Stimulated activated memory B cell treated with anti-CD40 and anti-IgM and Interleukin-4, amounts not matched to agents 10 μg/mL and 1 μg/mL and 100 μg/mL, for 72 hours (primary cell): ENCODE measurements around the gene DDX6.

Source experiments
- ATAC-seq: fragments of 150-1000 bp; cut with Tn5 transposase; 2 replicates; pipeline ENCODE4 v1.10.0; 2021
- H3K27ac Mint-ChIP-seq: one replicate; pipeline ENCODE4 v1.8.0; 2022; ENCODE audit warnings: mild to moderate bottlenecking, mixed read lengths
- H3K27me3 Mint-ChIP-seq: one replicate; pipeline ENCODE4 v1.8.0; 2022; ENCODE audit warnings: mixed read lengths
- H3K36me3 Mint-ChIP-seq: one replicate; pipeline ENCODE4 v1.8.0; 2022; ENCODE audit warnings: mixed read lengths
- H3K4me1 Mint-ChIP-seq: one replicate; pipeline ENCODE4 v1.8.0; 2022; ENCODE audit warnings: mixed read lengths
- H3K4me3 Mint-ChIP-seq: one replicate; pipeline ENCODE4 v1.8.0; 2022; ENCODE audit warnings: mild to moderate bottlenecking, moderate library complexity, mixed read lengths
- H3K9me3 Mint-ChIP-seq: one replicate; pipeline ENCODE4 v1.8.0; 2022; ENCODE audit warnings: mixed read lengths

DDX6 gene

DNA sequence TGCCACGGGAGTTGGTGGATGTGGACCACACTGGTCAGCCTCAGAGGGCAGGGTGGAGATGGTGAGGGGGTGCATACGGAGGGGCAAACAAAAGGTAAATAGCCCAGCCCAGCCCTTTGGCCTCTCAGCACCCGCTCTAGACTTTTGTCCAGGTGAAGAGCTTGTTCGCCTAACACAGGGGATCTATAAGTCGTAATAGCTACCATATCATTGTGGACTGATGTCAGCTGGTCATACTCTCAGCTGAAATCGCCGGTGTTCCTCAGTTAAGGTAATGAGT is 84.5 kb downstream of the DDX6 start:
- Mint-ChIP-seq H3K4me1 (peaks cover 17% of the 10 kb centered on the region), H3K27me3 (no peaks in the 10 kb centered on the region), H3K27ac (no peak overlapping the region), H3K9me3 (no peaks in the 10 kb centered on the region), H3K36me3 (no peaks in the 10 kb centered on the region), H3K4me3 (no peak overlapping the region)
- ATAC-seq, result no peak

DNA sequence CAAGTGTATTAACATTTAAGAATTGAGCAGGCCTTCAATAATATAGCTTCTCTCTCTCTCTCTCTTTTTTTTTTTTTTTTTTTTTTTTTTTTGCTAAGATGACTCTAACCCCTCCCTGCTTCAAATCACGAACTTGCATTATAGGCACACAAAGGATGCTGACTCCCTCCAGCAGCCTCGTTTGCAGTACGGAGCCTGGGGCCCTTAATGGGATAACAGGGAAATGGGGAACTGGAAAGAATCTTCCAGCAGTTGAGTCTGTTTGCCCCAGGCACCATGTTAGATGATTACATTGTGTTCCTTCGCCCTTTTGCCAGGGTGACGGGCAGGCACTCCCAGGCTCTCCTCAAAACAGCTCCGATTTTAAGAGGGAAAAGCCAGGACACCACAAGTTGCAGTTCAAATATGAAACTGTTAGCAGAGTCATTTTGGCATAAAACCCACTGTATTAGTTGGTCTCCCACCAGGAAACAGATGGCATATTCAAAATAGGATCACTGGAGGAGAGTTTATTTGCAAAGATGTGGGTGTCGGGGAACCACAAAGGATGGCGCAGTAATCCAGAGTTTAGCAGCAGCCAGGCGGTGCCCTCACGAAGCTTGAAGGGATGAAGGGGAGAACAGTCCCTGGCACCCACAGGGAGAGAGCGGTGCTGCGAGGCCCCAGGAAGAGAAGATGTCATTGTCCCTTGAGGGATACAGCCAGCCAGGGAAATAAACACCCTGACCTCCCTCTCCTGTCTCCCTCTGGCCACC is 85.0 kb downstream of the DDX6 start:
- no peaks in the 10 kb centered on the region for H3K27me3 Mint-ChIP-seq
- H3K4me3 Mint-ChIP-seq, result no peak overlapping the region
- no peaks in the 10 kb centered on the region for H3K36me3 Mint-ChIP-seq
- ATAC-seq, result no peak
- peaks cover 17% of the 10 kb centered on the region for H3K4me1 Mint-ChIP-seq
- no peaks in the 10 kb centered on the region for H3K9me3 Mint-ChIP-seq
- no peak overlapping the region for H3K27ac Mint-ChIP-seq

DNA sequence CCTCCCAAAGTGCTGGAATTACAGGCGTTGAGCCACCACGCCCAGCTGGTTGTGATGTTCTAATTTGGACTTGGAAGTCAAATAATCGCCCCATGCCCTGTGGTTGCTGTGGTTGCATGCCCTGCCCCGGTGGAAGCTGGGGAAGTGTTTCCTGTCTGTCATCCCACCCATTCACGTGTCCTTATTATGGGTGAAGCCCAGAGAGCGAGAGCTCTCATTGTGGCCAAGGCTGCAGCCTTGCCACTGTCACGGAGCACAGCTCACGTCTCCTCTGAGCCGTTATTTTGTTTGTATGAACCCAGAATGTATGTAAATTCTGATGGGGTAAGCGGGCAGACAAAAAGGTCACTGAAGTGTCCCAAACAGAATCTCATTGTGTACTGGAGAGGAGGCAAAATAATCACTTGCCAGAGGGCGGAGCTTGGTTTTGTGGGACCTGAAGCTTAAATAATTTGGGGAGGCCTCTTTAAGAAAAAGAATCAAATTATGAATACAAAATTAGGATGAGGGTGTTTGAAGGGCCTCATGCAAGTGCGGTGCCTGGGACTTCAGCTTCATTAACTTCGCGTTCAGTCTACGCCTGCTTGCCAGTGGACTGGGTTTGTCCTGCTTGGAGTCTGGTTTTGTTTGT is 85.7 kb downstream of the DDX6 start:
- H3K36me3 Mint-ChIP-seq, result no peaks in the 10 kb centered on the region
- H3K4me3 Mint-ChIP-seq, result peak overlapping the region; percentile 24
- peak; percentile 66 for ATAC-seq
- no peaks in the 10 kb centered on the region for H3K27me3 Mint-ChIP-seq
- peak overlapping the region; percentile 61 for H3K27ac Mint-ChIP-seq
- peaks cover 3% of the 10 kb centered on the region for H3K9me3 Mint-ChIP-seq
- peaks cover 21% of the 10 kb centered on the region for H3K4me1 Mint-ChIP-seq

DNA sequence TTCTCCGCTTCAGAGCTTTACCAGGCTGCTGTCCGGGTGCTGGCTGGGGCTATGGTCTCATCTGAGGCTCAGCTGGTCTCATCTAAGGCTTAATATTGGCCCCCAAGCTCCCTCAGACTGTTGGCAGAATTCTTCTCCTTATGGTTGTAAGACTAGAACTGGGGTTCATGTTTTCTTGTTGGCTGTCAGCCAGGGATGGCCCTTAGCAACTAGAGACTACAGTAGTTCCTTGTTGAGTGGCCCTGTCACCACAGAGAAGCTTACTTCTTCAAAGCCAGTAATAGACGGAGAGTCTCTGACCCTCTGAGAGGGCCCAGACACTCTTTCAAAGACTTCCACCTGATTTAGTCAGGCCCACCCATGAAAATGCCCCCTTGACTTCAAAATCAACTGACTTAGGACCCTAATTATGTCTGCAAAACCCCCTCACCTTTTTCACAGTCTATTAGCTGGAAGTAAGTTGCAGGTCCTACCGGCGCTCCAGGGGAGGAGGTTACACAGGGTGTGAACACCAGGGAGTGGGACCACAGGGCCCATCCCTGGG is 87.3 kb downstream of the DDX6 start:
- Mint-ChIP-seq H3K27ac (no peak overlapping the region), H3K4me1 (peaks cover 28% of the 10 kb centered on the region), H3K36me3 (no peaks in the 10 kb centered on the region), H3K9me3 (peaks cover 3% of the 10 kb centered on the region), H3K27me3 (no peaks in the 10 kb centered on the region), H3K4me3 (no peak overlapping the region)
- ATAC-seq, result no peak

DNA sequence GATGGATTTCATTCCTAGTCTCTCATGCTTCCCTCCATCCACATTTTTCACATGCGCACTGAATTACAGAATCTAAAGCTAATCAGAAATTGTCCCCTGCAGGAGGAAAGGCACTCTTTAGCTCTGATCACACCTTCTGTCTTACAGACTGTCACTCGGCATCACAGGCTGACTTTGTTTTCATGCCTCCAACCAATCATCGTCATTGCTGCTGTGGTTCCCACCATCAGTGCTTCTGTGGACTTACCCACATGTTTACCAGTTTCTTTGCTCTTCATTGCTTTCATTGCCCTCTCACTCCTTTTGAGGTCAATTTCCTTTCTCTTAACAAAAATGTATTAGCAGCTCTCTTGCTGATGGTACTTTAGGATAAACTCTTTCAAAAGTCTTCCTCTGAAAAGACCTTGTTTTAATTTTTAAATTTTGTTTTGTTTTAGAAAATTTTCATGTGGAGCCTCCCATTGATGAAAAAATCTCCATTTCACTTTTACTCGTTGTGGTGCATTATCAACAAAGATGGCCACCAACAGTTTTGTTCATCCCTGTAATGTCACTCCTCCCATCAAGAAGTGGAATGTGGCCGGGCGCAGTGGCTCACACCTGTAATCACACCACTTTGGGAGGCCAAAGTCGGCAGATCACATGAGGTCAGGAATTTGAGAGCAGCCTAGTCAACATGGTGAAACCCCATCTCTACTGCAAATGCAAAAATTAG is 91.3 kb downstream of the DDX6 start:
- Mint-ChIP-seq H3K27me3 (no peaks in the 10 kb centered on the region), H3K4me3 (no peak overlapping the region), H3K9me3 (peaks cover 3% of the 10 kb centered on the region), H3K27ac (no peak overlapping the region), H3K4me1 (peaks cover 21% of the 10 kb centered on the region), H3K36me3 (no peaks in the 10 kb centered on the region)
- ATAC-seq, result no peak
